K562 (cell line): ENCODE measurements around the gene COMMD9. TPM values are rescaled to one million over a fixed set of nuclear protein-coding genes. Genes with fewer than 3 reads are reported as not detected.

Experiments
- ARNT ChIP-seq, 2 experiments: fragments of 450-650 bp; IDR thresholded peaks; 2 replicates each; pipeline ENCODE4 v1.6.1; 2016; ENCODE audit warnings: mild to moderate bottlenecking in 1 of 2
- BCL6 ChIP-seq: fragments of 250-450 bp; sonication (Bioruptor Pico); IDR thresholded peaks from 2 replicates; pipeline ENCODE4 v1.4.0; 2020
- CBFB ChIP-seq: sonication (generic); formaldehyde crosslinking; IDR thresholded peaks from 2 replicates; pipeline ENCODE4 v1.4.0; 2020; ENCODE audit warnings: mild to moderate bottlenecking, missing genetic modification reagents
- CCNT2 ChIP-seq: IDR thresholded peaks from 2 replicates; pipeline ENCODE4 v1.6.1; 2011; ENCODE audit warnings: borderline replicate concordance, low read depth, mild to moderate bottlenecking, moderate library complexity, mixed read lengths, low read length; ENCODE audit not compliant: insufficient read length; ENCODE audit errors: extremely low read depth
- CREB1 ChIP-seq, 2 experiments: sonication (generic) in 1 of 2; formaldehyde crosslinking in 1 of 2; IDR thresholded peaks; 2 replicates each; pipeline versions ENCODE4 v1.6.1 to v1.8.0; 2012 to 2022; ENCODE audit warnings: inconsistent platforms in 1 of 2, mild to moderate bottlenecking in 1 of 2, missing genetic modification reagents in 1 of 2, moderate library complexity in 1 of 2
- HCFC1 ChIP-seq: IDR thresholded peaks from 2 replicates; pipeline ENCODE4 v1.6.1; 2012; ENCODE audit warnings: low read depth, low read length, improper control_type of control experiment
- HDAC6 ChIP-seq: IDR thresholded peaks from 2 replicates; pipeline ENCODE4 v1.6.1; 2012; ENCODE audit warnings: low read depth, mild to moderate bottlenecking, control low read depth, inconsistent platforms, low read length, moderate library complexity
- JUNB ChIP-seq: fragments of 450-650 bp; formaldehyde crosslinking; conservative IDR thresholded peaks from 2 replicates; pipeline ENCODE4 v1.4.0; 2020; ENCODE audit warnings: mild to moderate bottlenecking
- NFE2L1 ChIP-seq: fragments of 450-650 bp; IDR thresholded peaks from 2 replicates; pipeline ENCODE4 v1.6.1; 2016; ENCODE audit warnings: missing genetic modification characterization, low read depth, mild to moderate bottlenecking, missing compliant biosample characterization, moderate library complexity, borderline replicate concordance
- NRF1 ChIP-seq, 2 experiments: fragments of 450-650 bp; IDR thresholded peaks in 1 of 2; conservative IDR thresholded peaks in 1 of 2; 2 replicates each; pipeline ENCODE4 v1.6.1; 2014; ENCODE audit warnings: mild to moderate bottlenecking in 2 of 2
- POLR2B ChIP-seq: fragments of 450-650 bp; IDR thresholded peaks from 2 replicates; pipeline ENCODE4 v1.6.1; 2018; ENCODE audit warnings: low read depth; ENCODE audit not compliant: partially characterized antibody
- PTBP1 ChIP-seq: fragments of 200-400 bp; formaldehyde crosslinking; IDR thresholded peaks from 2 replicates; pipeline ENCODE4 v1.6.1; 2017; ENCODE audit warnings: low read depth, low read length
- PURB ChIP-seq: sonication (generic); formaldehyde crosslinking; IDR thresholded peaks from 2 replicates; pipeline ENCODE4 v1.9.0; 2021; ENCODE audit warnings: low read depth, mild to moderate bottlenecking, missing genetic modification reagents
- RBFOX2 ChIP-seq: fragments of 200-400 bp; formaldehyde crosslinking; IDR thresholded peaks from 2 replicates; pipeline ENCODE4 v1.6.1; 2017; ENCODE audit warnings: low read depth, mild to moderate bottlenecking, low read length, moderate library complexity
- RBM17 ChIP-seq: fragments of 200-400 bp; formaldehyde crosslinking; IDR thresholded peaks from 2 replicates; pipeline ENCODE4 v1.6.1; 2017; ENCODE audit warnings: low read depth, mild to moderate bottlenecking, low read length, borderline replicate concordance
- SMARCA5 ChIP-seq: fragments of 450-650 bp; IDR thresholded peaks from 2 replicates; pipeline ENCODE4 v1.6.1; 2016
- SRSF7 ChIP-seq: fragments of 200-400 bp; formaldehyde crosslinking; optimal IDR thresholded peaks from 2 replicates; pipeline ENCODE3; 2017; ENCODE audit warnings: mild to moderate bottlenecking, low read depth, low read length
- SUPT5H ChIP-seq: fragments of 450-650 bp; IDR thresholded peaks from 2 replicates; pipeline ENCODE4 v1.6.1; 2016
- ZNF354B ChIP-seq: fragments of 250-450 bp; sonication (Bioruptor Pico); IDR thresholded peaks from 2 replicates; pipeline ENCODE4 v1.4.0; 2020
- ZNF445 ChIP-seq: fragments of 250-450 bp; sonication (Bioruptor Pico); IDR thresholded peaks from 2 replicates; pipeline ENCODE4 v1.4.0; 2020; ENCODE audit warnings: low read depth, mild to moderate bottlenecking, moderate library complexity
- ZNF561 ChIP-seq: fragments of 450-650 bp; formaldehyde crosslinking; conservative IDR thresholded peaks from 2 replicates; pipeline ENCODE4 v1.4.0; 2020; ENCODE audit warnings: mild to moderate bottlenecking, moderate library complexity
- ZNF695 ChIP-seq: fragments of 450-650 bp; formaldehyde crosslinking; IDR thresholded peaks from 2 replicates; pipeline ENCODE4 v1.4.0; 2020; ENCODE audit warnings: mild to moderate bottlenecking, moderate library complexity
- ZNF699 ChIP-seq: fragments of 250-450 bp; sonication (Bioruptor Pico); IDR thresholded peaks from 2 replicates; pipeline ENCODE4 v1.8.0; 2021; ENCODE audit warnings: mild to moderate bottlenecking, moderate library complexity; ENCODE audit not compliant: insufficient replicate concordance
- ZNF766 ChIP-seq: fragments of 200-800 bp; sonication (Bioruptor generic); conservative IDR thresholded peaks from 2 replicates; pipeline ENCODE4 v1.6.1; 2016; ENCODE audit warnings: missing genetic modification characterization, missing compliant biosample characterization
- polyA plus RNA-seq, 8 experiments: library from polyadenylated mRNA; depleted of rRNA in 4 of 8; stranded (reverse) in 5 of 8; unstranded in 3 of 8; fragments of >200 nt; fragmentation: Nextera tagmentation in 2 of 8; fragmentation: Illumina TruSeq in 1 of 8; extraction: Ambion mirVana in 2 of 8; extraction: Trizol in 1 of 8; gene quantifications; 2 replicates each; pipeline versions ENCODE4 v1.2.1 to v1.2.3, GENCODE V29; 2011 to 2014; ENCODE audit warnings: inconsistent platforms in 1 of 8, missing spikeins in 1 of 8
- total RNA-seq, 7 experiments: library from RNA; depleted of rRNA in 6 of 7; stranded (reverse); fragments of >200 nt in 6 of 7; fragmentation: Illumina TruSeq in 2 of 7; extraction: Trizol in 2 of 7; gene quantifications; 2 replicates each; pipeline versions ENCODE4 v1.2.1 to v1.2.3, GENCODE V29; 2011 to 2021; ENCODE audit warnings: low replicate concordance in 1 of 7
- TF ChIP-seq, protein P1 (sequence below): fragments of 250-450 bp; sonication (Bioruptor Pico); IDR thresholded peaks from 2 replicates; pipeline ENCODE4 v1.8.0; 2021; ENCODE audit warnings: borderline replicate concordance, mild to moderate bottlenecking, moderate library complexity; ENCODE audit not compliant: poor library complexity, severe bottlenecking
- TF ChIP-seq, protein P2 (sequence below): fragments of 450-650 bp; IDR thresholded peaks from 2 replicates; pipeline ENCODE4 v1.6.1; 2016; ENCODE audit warnings: borderline replicate concordance
- TF ChIP-seq, protein P3 (sequence below): IDR thresholded peaks from 2 replicates; pipeline ENCODE4 v1.6.1; 2012; ENCODE audit warnings: low read depth, low read length, improper control_type of control experiment, borderline replicate concordance

Gene COMMD9
- total and polyA plus RNA-seq, 9 of the 15 experiments (the other 6 are each of a cell fraction or from before 2014, with no cell fraction given), result 27.3 to 121 (median 48.0) TPM

DNA sequence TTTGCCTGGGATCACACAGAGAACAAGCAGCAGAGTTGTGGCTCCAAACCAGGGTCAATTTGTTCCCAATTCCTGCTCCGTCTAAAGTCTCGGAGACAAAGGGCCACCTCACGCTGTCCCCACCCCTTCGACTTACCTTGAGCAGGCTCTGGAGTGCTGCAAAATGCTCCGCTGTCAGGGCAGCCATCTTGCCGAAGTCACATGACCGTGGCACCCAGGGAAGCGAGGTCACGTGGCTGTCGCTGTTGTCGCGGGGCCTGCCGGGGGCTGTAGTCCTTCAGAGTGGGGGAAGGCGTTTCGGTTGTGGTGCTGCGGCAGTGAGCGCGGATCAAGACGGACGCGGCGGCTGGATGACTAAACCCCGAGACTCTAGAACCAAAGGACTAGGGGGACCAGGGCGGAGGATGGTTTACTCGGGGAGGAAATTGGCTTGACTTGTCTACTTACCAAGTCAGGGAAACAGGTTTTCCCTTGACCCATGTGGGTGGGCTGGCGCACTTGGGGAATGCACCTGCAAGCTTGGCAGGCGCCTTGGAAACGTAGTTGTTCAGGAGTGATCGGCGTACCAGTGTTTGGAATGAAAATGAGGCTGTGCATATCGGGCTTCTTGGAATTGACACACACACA is at the start of gene COMMD9 (continued):
- no peak for TF ChIP-seq CCNT2
- peak; percentile 76 for TF ChIP-seq RBFOX2
- TF ChIP-seq ZNF561 (CRISPR knock-in tag), result no peak
- TF ChIP-seq ZNF354B (CRISPR knock-in tag), result no peak
- TF ChIP-seq, protein P1, sequence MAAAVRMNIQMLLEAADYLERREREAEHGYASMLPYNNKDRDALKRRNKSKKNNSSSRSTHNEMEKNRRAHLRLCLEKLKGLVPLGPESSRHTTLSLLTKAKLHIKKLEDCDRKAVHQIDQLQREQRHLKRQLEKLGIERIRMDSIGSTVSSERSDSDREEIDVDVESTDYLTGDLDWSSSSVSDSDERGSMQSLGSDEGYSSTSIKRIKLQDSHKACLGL (CRISPR knock-in tag), result no peak
- TF ChIP-seq JUNB (CRISPR knock-in tag), result no peak
- TF ChIP-seq ZNF699 (CRISPR knock-in tag), result no peak
- TF ChIP-seq HCFC1, result peak; percentile 99
- peak; percentile 37 for TF ChIP-seq POLR2B
- no peak for TF ChIP-seq BCL6 (CRISPR knock-in tag)
- no peak for TF ChIP-seq SMARCA5
- TF ChIP-seq PURB (CRISPR knock-in tag), result no peak
- TF ChIP-seq RBM17, result no peak
- TF ChIP-seq ZNF766 (CRISPR knock-in tag), result peak; percentile 76
- peak; percentile 45 to 62 for TF ChIP-seq NRF1 (conservative IDR thresholded peaks at IDR 0.05 in 1 of 2, IDR thresholded peaks at IDR 0.05 in 1 of 2)
- TF ChIP-seq CBFB (CRISPR knock-in tag), result no peak
- TF ChIP-seq ZNF695, result no peak
- TF ChIP-seq SRSF7, result no peak
- no peak for TF ChIP-seq PTBP1
- no peak for TF ChIP-seq HDAC6
- TF ChIP-seq CREB1 (IDR thresholded peaks at IDR 0.05), result peak; percentile 66
- TF ChIP-seq CREB1 (CRISPR knock-in tag; IDR thresholded peaks at IDR 0.05), result peak; percentile 61
- TF ChIP-seq ARNT (IDR thresholded peaks at IDR 0.05), result peak in 1 of 2 experiments; percentile 70; a peak in 1 of 4 replicates
- TF ChIP-seq NFE2L1, result no peak
- no peak for TF ChIP-seq ZNF445
- peak; percentile 67 for TF ChIP-seq SUPT5H
- TF ChIP-seq, protein P2, sequence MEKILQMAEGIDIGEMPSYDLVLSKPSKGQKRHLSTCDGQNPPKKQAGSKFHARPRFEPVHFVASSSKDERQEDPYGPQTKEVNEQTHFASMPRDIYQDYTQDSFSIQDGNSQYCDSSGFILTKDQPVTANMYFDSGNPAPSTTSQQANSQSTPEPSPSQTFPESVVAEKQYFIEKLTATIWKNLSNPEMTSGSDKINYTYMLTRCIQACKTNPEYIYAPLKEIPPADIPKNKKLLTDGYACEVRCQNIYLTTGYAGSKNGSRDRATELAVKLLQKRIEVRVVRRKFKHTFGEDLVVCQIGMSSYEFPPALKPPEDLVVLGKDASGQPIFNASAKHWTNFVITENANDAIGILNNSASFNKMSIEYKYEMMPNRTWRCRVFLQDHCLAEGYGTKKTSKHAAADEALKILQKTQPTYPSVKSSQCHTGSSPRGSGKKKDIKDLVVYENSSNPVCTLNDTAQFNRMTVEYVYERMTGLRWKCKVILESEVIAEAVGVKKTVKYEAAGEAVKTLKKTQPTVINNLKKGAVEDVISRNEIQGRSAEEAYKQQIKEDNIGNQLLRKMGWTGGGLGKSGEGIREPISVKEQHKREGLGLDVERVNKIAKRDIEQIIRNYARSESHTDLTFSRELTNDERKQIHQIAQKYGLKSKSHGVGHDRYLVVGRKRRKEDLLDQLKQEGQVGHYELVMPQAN, result peak; percentile 99
- TF ChIP-seq, protein P3, sequence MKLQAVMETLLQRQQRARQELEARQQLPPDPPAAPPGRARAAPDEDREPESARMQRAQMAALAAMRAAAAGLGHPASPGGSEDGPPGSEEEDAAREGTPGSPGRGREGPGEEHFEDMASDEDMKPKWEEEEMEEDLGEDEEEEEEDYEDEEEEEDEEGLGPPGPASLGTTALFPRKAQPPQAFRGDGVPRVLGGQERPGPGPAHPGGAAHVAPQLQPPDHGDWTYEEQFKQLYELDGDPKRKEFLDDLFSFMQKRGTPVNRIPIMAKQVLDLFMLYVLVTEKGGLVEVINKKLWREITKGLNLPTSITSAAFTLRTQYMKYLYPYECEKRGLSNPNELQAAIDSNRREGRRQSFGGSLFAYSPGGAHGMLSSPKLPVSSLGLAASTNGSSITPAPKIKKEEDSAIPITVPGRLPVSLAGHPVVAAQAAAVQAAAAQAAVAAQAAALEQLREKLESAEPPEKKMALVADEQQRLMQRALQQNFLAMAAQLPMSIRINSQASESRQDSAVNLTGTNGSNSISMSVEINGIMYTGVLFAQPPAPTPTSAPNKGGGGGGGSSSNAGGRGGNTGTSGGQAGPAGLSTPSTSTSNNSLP, result no peak
